Activated gamma-delta T cell (primary cell): ENCODE measurements around the gene TPCN2.

Source experiments
- DNase-seq: peaks from one replicate; lab custom pipeline; 2025; lab: John Stamatoyannopoulos, UW

The TPCN2 gene

GRCh38 chr11:69037544-69037943 lies 11.2 kb upstream of the TPCN2 start:
- no peak for DNase-seq

DNA sequence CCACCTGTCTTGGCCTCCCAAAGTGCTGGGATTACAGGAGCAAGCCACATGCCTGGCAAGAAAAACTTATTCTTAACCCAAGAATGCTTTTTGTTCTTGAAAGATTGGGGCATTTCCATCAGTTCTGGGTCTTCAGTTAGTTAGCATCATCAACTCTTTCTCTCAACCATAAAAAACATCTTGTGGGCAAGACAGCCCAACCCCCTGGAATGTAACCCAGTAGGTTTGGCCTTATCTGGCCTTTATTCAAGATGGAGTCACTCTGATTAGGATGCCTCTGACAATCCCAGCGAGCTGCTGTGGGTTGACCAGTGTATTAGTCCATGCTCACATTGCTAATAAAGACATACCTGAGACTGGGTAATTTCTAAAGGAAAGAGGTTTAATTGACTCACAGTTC lies 9.2 kb upstream of the TPCN2 start:
- DNase-seq: no peak

- DNase-seq: no peak
Measured at GRCh38 chr11:69040051-69040450, 8.7 kb upstream of the TPCN2 start.

GRCh38 chr11:69040581-69041260 lies 8.0 kb upstream of the TPCN2 start:
- DNase-seq: no peak

GRCh38 chr11:69041516-69041915 lies 7.2 kb upstream of the TPCN2 start:
- DNase-seq: no peak

GRCh38 chr11:69044111-69045013 lies 4.4 kb upstream of the TPCN2 start:
- no peak for DNase-seq

DNA sequence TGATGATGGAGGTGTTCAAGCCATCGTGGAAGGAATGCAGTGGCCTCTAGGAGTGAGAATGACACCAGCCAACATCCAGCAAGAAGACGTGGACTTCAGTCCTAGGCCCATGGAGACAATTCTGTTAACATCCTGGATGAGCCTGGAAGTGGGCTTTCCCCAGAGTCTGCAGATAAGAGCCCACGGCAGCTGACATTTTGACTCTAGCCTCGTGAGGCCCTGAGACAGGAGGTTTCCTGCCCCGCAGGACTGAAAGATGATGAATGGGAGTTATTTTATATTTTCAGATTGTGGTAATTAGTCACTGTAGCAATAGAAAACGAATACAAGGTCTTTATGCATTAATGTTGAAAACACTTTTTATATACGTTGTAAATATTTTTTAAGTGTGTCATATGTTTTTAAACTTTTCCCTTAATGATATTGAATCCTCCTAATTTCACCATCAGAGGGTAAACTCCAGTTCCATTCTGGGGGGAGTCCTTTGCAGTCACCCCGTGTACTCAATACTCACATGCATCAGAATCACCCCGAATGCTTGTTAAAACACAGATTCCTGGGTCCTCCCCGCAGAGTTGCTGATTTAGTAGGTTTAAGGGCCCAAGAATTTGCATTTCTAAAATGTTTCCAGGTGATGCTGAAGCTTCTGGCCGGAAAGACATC lies 570 bp upstream of the TPCN2 start:
- DNase-seq: no peak

DNA sequence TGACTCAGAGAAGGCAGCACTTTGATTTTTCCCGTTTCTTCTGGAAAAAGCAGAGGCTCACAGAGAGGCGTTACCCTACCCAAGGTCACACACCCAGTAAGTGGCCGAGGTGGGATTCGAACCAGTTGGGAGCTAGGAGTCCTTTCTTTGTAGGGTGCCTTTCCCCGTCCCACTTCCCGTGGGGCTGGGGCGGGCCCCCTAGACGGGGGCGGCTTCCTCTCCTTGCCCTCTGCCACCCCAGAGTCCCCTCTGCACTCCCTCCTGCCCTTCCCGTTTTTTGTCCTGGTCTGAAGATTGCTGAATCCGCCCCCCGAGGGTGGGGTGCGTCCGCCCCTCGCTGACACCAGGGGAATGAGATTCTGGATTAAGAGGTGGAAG lies 747 bp downstream of the TPCN2 start:
- DNase-seq: no peak

DNA sequence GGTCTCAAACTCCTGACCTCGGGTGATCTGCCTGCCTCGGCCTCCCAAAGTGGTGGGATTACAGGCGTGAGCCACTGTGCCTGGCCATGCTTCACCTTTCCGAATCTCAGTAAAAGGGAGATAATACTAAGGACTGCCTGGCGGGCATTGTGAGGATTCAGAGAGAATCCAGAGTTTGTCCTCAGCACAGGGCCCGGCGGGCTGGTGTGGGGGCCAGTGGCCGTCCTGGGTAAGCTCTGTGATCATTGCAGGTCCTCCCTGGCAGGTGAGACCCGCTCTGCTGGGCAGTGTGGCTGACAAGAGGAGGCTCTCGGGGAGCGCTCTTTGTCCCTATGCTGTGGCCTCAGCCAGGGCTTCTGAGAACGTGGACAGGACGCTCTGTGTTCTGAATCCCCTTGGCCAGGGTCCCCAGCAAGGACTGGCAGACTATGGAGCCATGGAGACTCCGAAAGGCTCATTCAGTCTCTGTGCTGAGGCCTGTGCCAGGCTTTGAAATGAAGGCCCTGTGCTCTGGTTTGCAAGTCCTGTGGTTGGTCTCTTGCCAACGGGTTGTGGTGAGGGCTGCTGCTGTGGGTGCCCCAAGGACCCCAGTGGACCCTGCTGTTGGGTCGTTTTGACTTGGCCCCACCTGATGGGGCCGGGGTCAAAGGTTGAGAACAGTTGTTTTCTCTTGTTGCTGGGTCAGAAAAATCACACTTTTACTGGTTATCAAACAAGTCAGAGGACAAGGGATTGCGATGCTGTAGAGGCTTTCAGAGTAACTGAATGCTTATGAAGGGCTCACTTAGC lies 2.1 kb downstream of the TPCN2 start:
- no peak for DNase-seq

DNA sequence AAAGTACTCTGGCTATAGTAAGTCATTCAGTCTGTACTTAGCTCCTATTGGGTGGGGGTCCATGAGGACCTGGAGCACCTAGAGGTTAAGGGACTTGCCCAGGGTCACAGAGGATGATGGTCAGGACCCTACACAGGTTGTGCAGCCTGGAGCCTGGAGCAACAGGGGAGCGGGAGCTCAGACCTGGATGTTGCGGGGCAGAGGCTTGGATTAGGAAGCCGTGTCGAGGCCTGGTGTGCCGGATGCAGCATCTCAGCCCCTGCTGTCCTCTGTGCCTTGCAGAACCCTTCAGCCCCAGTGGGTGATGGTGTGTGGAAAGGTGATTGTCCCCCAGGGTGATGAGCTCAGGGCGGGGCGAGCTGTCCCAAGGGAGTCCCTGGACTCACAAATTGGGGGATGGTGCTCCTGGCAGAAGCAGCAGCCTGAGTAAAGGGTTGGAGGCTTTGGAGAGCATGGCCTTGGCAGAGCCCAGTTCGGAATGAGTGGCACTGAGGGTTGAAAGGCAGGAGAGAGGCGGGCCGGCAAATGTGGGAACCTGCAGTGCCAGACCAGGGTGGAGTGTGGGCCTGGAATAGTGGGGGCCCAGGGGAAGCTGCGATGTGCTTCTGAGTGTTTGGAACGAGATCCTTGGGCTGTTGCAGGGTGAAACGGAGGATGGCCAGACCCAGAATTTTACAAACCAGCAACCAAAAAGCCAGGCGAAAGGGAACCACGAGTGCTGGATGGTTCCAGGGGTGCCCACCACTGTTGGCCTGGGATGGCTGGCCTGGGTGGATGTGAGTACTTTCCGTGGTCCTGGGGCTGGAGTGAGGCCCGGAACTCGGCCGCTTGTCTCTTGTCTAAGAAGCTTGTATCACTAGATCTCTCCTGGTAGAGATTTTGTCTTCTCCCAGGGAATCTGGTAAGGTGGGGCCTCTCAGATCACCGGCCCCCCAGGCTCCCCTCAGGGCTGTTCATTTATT lies 2.9 kb downstream of the TPCN2 start:
- DNase-seq: no peak

DNA sequence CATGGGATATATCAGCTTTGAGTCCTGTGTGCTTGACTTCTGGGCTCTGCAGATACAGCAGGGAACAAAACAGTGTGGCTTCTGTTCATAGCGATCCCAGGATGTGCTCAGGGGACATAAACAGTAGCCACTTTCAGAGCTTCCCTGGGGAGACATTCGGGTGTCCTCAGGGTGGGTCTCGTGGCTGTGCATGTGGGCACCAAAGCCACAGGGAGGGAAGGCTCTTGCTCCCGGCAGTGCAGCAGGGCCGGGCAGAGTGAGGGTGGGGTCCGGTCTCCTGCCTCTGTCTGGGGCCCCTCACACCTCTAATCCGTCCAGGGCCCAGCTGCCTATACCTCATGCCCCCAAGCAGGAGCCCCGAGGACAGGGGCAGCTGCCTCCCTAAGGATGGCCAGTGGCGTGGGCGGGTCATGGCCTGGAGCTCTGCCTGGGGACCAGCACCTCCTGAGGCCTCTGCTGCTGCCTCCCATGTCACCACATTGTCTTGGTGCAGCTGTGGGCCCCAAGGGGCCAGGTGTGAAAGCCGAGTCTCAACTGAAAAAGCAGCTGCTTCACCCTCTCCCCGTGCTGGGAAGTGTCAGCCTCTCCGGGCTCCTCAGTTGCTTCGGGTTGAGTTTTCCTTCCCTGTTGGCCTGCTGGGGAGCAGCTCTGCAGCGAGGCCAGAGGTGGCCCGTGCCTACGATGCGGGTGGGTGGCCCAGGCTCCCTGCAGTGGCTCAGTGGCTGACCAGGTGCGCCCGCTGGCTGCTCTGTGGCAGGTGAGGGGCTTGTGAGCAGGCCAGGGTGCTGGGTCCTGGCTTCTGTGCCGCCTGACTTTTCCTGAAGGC lies 3.8 kb downstream of the TPCN2 start:
- no peak for DNase-seq

- no peak for DNase-seq
Measured at GRCh38 chr11:69053169-69053477, 4.4 kb downstream of the TPCN2 start.

DNA sequence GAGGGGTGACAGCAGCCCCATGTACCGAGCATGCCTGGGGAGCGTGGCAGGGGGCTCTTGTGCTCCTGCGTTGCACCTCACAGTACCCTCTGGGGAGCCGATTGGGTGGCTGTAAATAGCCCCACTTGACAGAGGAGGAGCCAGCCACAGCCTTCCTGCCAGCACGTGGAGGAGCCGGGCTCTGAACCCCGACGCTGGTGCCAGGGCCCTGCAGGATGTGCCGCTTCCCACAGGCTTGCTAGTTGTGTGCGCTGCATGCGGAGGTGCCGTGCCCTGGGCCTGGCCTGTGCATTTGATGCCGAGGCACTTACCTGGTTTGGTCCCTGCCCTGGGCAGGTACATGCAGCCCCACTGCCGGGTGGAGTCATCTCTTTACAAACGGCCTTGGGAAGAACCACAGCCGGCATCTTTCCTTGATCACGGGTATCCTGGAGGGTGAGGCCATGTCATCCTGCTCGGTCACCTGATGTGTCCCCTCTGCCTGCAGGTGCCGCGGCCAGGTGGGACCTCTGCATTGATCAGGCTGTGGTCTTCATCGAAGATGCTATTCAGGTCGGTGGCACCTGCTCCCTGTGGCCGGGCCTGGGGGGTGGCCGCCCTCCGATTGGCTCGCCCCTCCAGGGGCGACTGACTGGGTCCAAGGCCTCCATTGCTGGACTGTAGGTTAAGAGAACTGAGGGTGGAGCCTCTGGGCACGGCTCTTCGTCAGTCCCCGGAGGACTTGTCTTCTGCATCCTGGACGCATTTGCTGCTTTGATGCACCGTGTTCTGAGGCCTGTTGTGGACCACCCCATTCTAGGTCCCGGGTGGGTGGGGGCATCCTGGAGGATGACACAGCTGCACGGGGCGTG lies 5.0 kb downstream of the TPCN2 start:
- no peak for DNase-seq

DNA sequence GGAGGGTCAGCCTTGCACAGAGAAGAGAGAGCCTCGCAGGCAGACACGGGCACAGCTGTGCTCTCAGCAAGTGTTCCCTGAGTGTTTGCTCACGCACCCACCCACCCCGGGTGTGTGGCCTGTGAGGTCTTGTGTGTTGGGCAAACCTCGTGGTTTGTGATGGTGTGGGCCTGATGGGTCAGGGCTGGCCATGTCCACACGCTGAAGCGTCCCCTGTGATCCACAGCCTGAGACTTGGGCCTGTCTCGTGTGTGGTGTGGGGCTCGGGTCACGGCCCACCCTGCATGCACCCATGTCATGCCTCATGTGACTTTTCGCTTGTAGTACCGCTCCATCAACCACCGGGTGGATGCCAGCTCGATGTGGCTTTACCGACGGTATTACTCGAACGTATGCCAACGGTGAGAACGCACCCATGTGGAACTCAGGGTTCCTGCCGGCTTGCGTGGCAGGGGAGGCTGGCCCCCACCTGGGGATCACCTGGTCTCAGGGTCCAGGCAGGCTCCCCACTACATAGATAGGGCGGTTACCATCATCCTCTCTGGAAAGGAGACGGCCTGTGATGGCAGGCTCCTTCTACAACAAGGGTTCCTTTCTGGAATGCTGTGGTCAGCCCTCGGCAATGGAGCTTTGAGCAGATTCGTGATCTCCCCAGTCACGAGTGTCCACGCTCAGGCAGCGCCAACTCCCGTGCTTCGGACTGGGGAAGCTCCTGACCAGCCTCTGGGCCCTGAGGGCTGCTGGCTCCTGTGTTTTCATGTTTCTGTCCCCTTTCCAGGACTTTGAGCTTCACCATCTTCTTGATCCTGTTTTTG lies 5.9 kb downstream of the TPCN2 start:
- no peak for DNase-seq

DNA sequence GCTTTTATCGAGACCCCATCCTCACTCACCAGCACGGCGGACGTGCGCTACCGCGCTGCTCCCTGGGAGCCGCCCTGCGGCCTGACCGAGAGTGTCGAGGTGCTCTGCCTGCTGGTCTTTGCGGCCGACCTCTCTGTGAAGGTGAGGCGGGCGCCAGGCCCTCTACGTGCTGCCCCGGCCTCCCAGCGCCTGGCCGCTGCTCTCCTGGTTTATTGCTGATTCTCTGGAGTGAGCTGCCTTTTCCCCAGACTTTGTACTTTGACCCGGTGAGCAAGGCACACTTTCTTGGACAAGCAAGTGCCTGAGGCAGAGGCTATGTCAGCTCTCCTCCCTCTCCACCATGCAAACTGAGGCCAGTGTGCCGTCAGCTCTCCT lies 6.5 kb downstream of the TPCN2 start:
- no peak for DNase-seq

DNA sequence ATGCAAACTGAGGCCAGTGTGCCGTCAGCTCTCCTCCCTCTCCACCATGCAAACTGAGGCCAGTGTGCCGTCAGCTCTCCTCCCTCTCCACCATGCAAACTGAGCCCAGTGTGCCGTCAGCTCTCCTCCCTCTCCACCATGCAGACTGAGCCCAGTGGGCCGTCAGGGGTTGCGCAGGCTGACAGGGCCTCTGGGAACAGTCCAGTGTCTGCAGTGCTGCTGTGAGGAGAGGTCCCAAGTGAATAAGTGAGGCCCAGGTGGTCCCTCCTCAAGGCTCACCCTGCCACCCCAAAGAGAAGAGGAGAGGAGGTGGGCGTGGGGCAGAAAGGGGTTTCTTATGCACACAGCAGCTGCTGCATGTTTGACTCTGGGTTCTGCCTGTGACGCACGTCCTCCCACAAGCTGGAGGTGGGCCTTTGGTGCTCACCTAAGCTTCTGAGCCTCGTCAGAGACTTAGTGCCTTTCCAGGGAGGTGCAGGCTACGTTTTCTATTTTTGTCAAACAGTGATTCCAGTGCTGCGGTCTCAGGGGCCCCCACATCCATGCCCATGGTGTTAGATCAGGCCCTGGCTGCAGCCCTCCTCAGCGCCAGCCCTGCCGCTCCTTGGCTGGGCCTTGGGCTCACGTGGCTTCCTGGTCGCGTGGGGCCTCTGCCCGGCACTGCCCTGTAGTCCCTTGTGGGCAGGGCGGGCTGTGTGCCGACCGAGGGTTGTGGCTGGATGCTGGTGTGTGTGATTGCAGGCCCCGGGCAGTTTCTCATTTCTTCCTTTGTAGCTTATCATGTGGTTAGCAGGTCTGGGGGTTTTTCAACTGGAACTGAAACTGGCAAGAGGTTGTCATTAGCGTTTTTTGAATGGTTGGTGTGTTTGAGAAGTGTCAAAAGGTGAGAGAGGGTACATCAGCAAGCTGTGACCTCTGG lies 7.1 kb downstream of the TPCN2 start:
- DNase-seq: no peak

- DNase-seq: no peak
Measured at GRCh38 chr11:69057236-69057635, 8.5 kb downstream of the TPCN2 start.
